Activated T-helper 17 cell treated with anti-CD3 and anti-CD28 coated beads, Interleukin-2, amount 50 U/mL, for 72 hours (primary cell): ENCODE measurements around the gene ST3GAL6. TPM values are rescaled to one million over a fixed set of nuclear protein-coding genes. Genes with fewer than 3 reads are reported as not detected.

Source experiments
- ATAC-seq: fragments of 150-1000 bp; cut with Tn5 transposase; replicated peaks from 2 replicates; pipeline ENCODE4 v1.10.0; 2021; ENCODE audit warnings: mild to moderate bottlenecking, moderate library complexity
- H3K27ac Mint-ChIP-seq: one replicate; pipeline ENCODE4 v1.8.0; 2022; ENCODE audit warnings: mixed read lengths
- H3K27me3 Mint-ChIP-seq: one replicate; pipeline ENCODE4 v1.8.0; 2022; ENCODE audit warnings: mixed read lengths
- H3K36me3 Mint-ChIP-seq: one replicate; pipeline ENCODE4 v1.8.0; 2022; ENCODE audit warnings: low read depth, mild to moderate bottlenecking, mixed read lengths
- H3K4me1 Mint-ChIP-seq: one replicate; pipeline ENCODE4 v1.8.0; 2022; ENCODE audit warnings: mixed read lengths
- H3K4me3 Mint-ChIP-seq: one replicate; pipeline ENCODE4 v1.8.0; 2022; ENCODE audit warnings: mild to moderate bottlenecking, mixed read lengths
- H3K9me3 Mint-ChIP-seq: one replicate; pipeline ENCODE4 v1.8.0; 2022; ENCODE audit warnings: mixed read lengths
- total RNA-seq, 2 donors: library from RNA; stranded (reverse); gene quantifications; one replicate each; pipeline ENCODE4 v1.2.3, GENCODE V29; 2022

ST3GAL6 gene
- total RNA-seq, 2 donors from 2014 or later = not detected

- Mint-ChIP-seq H3K4me1 (no peaks in the 10 kb centered on the region), H3K27me3 (peaks cover 12% of the 10 kb centered on the region), H3K4me3 (no peak overlapping the region), H3K27ac (no peak overlapping the region), H3K9me3 (no peaks in the 10 kb centered on the region), H3K36me3 (no peaks in the 10 kb centered on the region)
- ATAC-seq = no peak
These were observed 28.5 kb downstream of the ST3GAL6 start for GRCh38 chr3:98791341-98792325.

- H3K27ac Mint-ChIP-seq = no peak overlapping the region
- H3K4me3 Mint-ChIP-seq = no peak overlapping the region
- H3K36me3 Mint-ChIP-seq = no peaks in the 10 kb centered on the region
- no peak for ATAC-seq
- peaks cover 12% of the 10 kb centered on the region for H3K27me3 Mint-ChIP-seq
- no peaks in the 10 kb centered on the region for H3K9me3 Mint-ChIP-seq
- H3K4me1 Mint-ChIP-seq = no peaks in the 10 kb centered on the region
These were observed 30.8 kb downstream of the ST3GAL6 start for GRCh38 chr3:98793971-98794370.

- no peaks in the 10 kb centered on the region for H3K9me3 Mint-ChIP-seq
- no peak for ATAC-seq
- peaks cover 3% of the 10 kb centered on the region for H3K27me3 Mint-ChIP-seq
- no peaks in the 10 kb centered on the region for H3K4me1 Mint-ChIP-seq
- H3K36me3 Mint-ChIP-seq = no peaks in the 10 kb centered on the region
- H3K4me3 Mint-ChIP-seq = no peak overlapping the region
- H3K27ac Mint-ChIP-seq = no peak overlapping the region
These were observed 33.2 kb downstream of the ST3GAL6 start for GRCh38 chr3:98796334-98796733.

- Mint-ChIP-seq H3K36me3 (no peaks in the 10 kb centered on the region), H3K4me1 (no peaks in the 10 kb centered on the region), H3K27ac (no peak overlapping the region), H3K9me3 (no peaks in the 10 kb centered on the region), H3K4me3 (no peak overlapping the region), H3K27me3 (peaks cover 3% of the 10 kb centered on the region)
- ATAC-seq = no peak
These were observed 34.8 kb downstream of the ST3GAL6 start for GRCh38 chr3:98797905-98798304.

GRCh38 chr3:98798820-98799219 lies 35.7 kb downstream of the ST3GAL6 start:
- Mint-ChIP-seq H3K9me3 (no peaks in the 10 kb centered on the region), H3K4me1 (no peaks in the 10 kb centered on the region), H3K27me3 (peaks cover 3% of the 10 kb centered on the region), H3K4me3 (no peak overlapping the region), H3K27ac (no peak overlapping the region), H3K36me3 (no peaks in the 10 kb centered on the region)
- ATAC-seq = no peak

DNA sequence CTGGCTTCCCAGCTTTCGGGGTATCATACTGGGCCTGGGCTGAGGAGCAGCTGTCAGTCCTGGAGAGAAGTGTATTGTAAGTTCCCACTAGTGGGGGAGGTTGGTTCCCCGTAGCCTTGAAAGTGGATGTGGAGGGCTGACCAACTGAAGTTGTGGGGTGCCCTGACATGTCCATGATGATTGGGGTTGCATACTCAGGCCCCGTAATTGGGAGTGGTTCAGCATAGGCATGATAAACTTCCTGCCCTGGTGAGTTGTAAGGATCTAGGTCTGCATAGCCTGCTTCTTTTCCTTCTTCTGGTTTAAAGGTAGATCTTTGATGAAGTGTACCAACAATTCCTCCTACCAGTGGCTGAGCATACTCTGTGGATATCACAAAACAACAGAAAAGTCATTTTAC lies 36.3 kb downstream of the ST3GAL6 start:
- Mint-ChIP-seq H3K9me3 (no peaks in the 10 kb centered on the region), H3K27ac (no peak overlapping the region), H3K27me3 (no peaks in the 10 kb centered on the region), H3K4me3 (no peak overlapping the region), H3K36me3 (no peaks in the 10 kb centered on the region), H3K4me1 (no peaks in the 10 kb centered on the region)
- ATAC-seq = no peak

DNA sequence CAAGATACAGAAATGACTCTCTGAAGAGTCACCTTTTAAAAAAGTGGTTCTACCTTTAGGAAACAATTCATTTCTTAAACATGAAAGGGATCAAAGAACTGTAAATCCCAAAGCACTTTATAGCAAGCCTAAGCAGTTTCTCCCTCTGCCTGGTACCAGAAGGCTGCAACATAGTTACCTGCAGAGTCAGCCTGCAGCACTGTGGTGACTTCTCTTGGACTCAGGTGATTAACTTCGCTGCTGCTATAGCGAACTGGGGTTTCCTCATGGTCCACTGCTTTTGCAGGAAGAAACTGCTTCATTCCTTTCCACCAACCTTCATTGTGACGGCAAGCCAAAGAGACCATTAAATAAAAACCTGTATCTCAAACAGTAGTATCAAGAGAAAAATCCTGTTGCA lies 37.3 kb downstream of the ST3GAL6 start:
- no peaks in the 10 kb centered on the region for H3K36me3 Mint-ChIP-seq
- no peaks in the 10 kb centered on the region for H3K27me3 Mint-ChIP-seq
- ATAC-seq = no peak
- no peak overlapping the region for H3K4me3 Mint-ChIP-seq
- H3K4me1 Mint-ChIP-seq = no peaks in the 10 kb centered on the region
- no peak overlapping the region for H3K27ac Mint-ChIP-seq
- no peaks in the 10 kb centered on the region for H3K9me3 Mint-ChIP-seq

- ATAC-seq = no peak
- Mint-ChIP-seq H3K36me3 (no peaks in the 10 kb centered on the region), H3K4me3 (no peak overlapping the region), H3K27ac (no peak overlapping the region), H3K27me3 (no peaks in the 10 kb centered on the region), H3K4me1 (no peaks in the 10 kb centered on the region), H3K9me3 (no peaks in the 10 kb centered on the region)
These were observed 38.1 kb downstream of the ST3GAL6 start for GRCh38 chr3:98801043-98801747.

- no peak for ATAC-seq
- Mint-ChIP-seq H3K9me3 (no peaks in the 10 kb centered on the region), H3K36me3 (no peaks in the 10 kb centered on the region), H3K27ac (no peak overlapping the region), H3K4me3 (no peak overlapping the region), H3K27me3 (no peaks in the 10 kb centered on the region), H3K4me1 (no peaks in the 10 kb centered on the region)
These were observed 42.4 kb downstream of the ST3GAL6 start for GRCh38 chr3:98805571-98805970.

GRCh38 chr3:98806521-98806920 lies 43.4 kb downstream of the ST3GAL6 start:
- no peak for ATAC-seq
- H3K9me3 Mint-ChIP-seq = no peaks in the 10 kb centered on the region
- no peaks in the 10 kb centered on the region for H3K27me3 Mint-ChIP-seq
- H3K36me3 Mint-ChIP-seq = no peaks in the 10 kb centered on the region
- H3K27ac Mint-ChIP-seq = no peak overlapping the region
- no peak overlapping the region for H3K4me3 Mint-ChIP-seq
- H3K4me1 Mint-ChIP-seq = no peaks in the 10 kb centered on the region

GRCh38 chr3:98807011-98807410 lies 43.9 kb downstream of the ST3GAL6 start:
- no peak overlapping the region for H3K27ac Mint-ChIP-seq
- no peaks in the 10 kb centered on the region for H3K9me3 Mint-ChIP-seq
- H3K4me1 Mint-ChIP-seq = no peaks in the 10 kb centered on the region
- ATAC-seq = no peak
- no peak overlapping the region for H3K4me3 Mint-ChIP-seq
- H3K27me3 Mint-ChIP-seq = no peaks in the 10 kb centered on the region
- no peaks in the 10 kb centered on the region for H3K36me3 Mint-ChIP-seq

DNA sequence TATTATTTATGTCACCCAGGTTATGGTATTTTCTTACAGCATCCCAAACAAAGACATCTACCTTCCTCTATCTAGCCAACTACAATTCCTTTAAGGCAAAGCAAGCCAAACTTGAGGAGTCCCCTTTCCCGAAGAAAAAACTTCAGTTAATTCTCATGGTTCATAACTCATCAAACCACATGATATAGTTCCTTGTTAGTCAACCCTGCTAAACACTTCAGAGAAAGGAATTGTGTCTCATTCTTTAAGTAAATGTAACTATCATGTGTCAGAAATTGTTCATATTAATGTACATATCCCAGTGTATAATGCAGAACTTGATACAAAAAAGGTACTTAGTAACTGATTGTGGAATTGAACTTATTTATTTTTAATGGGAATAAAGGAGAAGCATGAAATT lies 44.4 kb downstream of the ST3GAL6 start:
- no peak overlapping the region for H3K27ac Mint-ChIP-seq
- H3K9me3 Mint-ChIP-seq = no peaks in the 10 kb centered on the region
- H3K36me3 Mint-ChIP-seq = no peaks in the 10 kb centered on the region
- H3K4me1 Mint-ChIP-seq = no peaks in the 10 kb centered on the region
- no peak overlapping the region for H3K4me3 Mint-ChIP-seq
- no peak for ATAC-seq
- no peaks in the 10 kb centered on the region for H3K27me3 Mint-ChIP-seq

- no peaks in the 10 kb centered on the region for H3K36me3 Mint-ChIP-seq
- no peaks in the 10 kb centered on the region for H3K27me3 Mint-ChIP-seq
- ATAC-seq = no peak
These were observed 44.9 kb downstream of the ST3GAL6 start for GRCh38 chr3:98808071-98808470.

GRCh38 chr3:98809557-98809956 lies 46.4 kb downstream of the ST3GAL6 start:
- Mint-ChIP-seq H3K4me3 (no peak overlapping the region), H3K9me3 (no peaks in the 10 kb centered on the region), H3K36me3 (no peaks in the 10 kb centered on the region), H3K27me3 (no peaks in the 10 kb centered on the region), H3K4me1 (no peaks in the 10 kb centered on the region), H3K27ac (no peak overlapping the region)
- ATAC-seq = no peak

More at GRCh38 chr3:98808071-98808470, 44.9 kb downstream of the ST3GAL6 start:
- no peaks in the 10 kb centered on the region for H3K9me3 Mint-ChIP-seq
- H3K4me3 Mint-ChIP-seq = no peak overlapping the region
- H3K27ac Mint-ChIP-seq = no peak overlapping the region
- H3K4me1 Mint-ChIP-seq = no peaks in the 10 kb centered on the region

- no peaks in the 10 kb centered on the region for H3K36me3 Mint-ChIP-seq
- H3K27me3 Mint-ChIP-seq = no peaks in the 10 kb centered on the region
- H3K4me1 Mint-ChIP-seq = no peaks in the 10 kb centered on the region
- no peak for ATAC-seq
- no peaks in the 10 kb centered on the region for H3K9me3 Mint-ChIP-seq
- no peak overlapping the region for H3K27ac Mint-ChIP-seq
- no peak overlapping the region for H3K4me3 Mint-ChIP-seq
These were observed 47.9 kb downstream of the ST3GAL6 start for GRCh38 chr3:98811048-98811447.
